KOPT-K1 (cell line): ENCODE measurements around the gene TSPY3.
"Not testable (repeated sequence)": the region's sequence is repeated elsewhere in the genome, so short reads cannot be mapped to it uniquely, and the experiment has no call there.

ENCODE experiments used
- H3K27ac ChIP-seq: fragments of 200-600 bp; sonication (generic); 2 replicates; pipeline ENCODE4 v1.5.1; 2016; ENCODE audit warnings: antibody characterized with exemption, mild to moderate bottlenecking, low read depth, low read length; ENCODE audit not compliant: poor library complexity, severe bottlenecking
- H3K36me3 ChIP-seq: fragments of 200-600 bp; sonication (generic); 2 replicates; pipeline ENCODE4 v1.5.1; 2017; ENCODE audit warnings: antibody characterized with exemption, mild to moderate bottlenecking, low read length, moderate library complexity; ENCODE audit not compliant: insufficient read depth
- H3K9me3 ChIP-seq: fragments of 200-600 bp; sonication (generic); 2 replicates; pipeline ENCODE4 v1.5.1; 2017; ENCODE audit warnings: antibody characterized with exemption, low read length, mild to moderate bottlenecking; ENCODE audit not compliant: insufficient read depth, poor library complexity, severe bottlenecking

TSPY3 gene

GRCh38 chrY:9398121-9398520 is at the start of gene TSPY3:
Gene TSPY3 (plus strand): TSS chrY:9398421. CDS start chrY:9398467, 46 bp downstream.
- H3K27ac ChIP-seq, H3K9me3 ChIP-seq, H3K36me3 ChIP-seq: not testable (repeated sequence)

GRCh38 chrY:9357497-9357896 is 40.7 kb upstream of the TSPY3 start, which contains the start of gene TSPY8:
Gene TSPY8 (plus strand): TSS chrY:9357797. CDS start chrY:9357843, 46 bp downstream.
- H3K36me3 ChIP-seq, H3K9me3 ChIP-seq, H3K27ac ChIP-seq: not testable (repeated sequence)

GRCh38 chrY:9396527-9396926 is 1.7 kb upstream of the TSPY3 start:
- not testable (repeated sequence) for H3K27ac ChIP-seq, H3K9me3 ChIP-seq, H3K36me3 ChIP-seq
